DND-41 (cell line): Measurements from ENCODE around the gene PDE6A.

Experiments used
- ATAC-seq: fragments of 200-7000 bp; cut with Tn5 transposase; 3 replicates; pipeline ENCODE4 v1.9.1; 2021; ENCODE audit warnings: low read depth; ENCODE audit not compliant: insufficient read depth
- DNase-seq: peaks from one replicate; pipeline ENCODE4 v3.0.0-alpha.2; 2020
- H2AFZ ChIP-seq: 2 replicates; pipeline ENCODE4 v1.6.0; 2012; ENCODE audit warnings: low read depth, low read length
- H3K27ac ChIP-seq: 2 replicates; pipeline ENCODE4 v1.5.1; 2012; ENCODE audit warnings: low read length, inconsistent platforms
- H3K27me3 ChIP-seq: fragments of 200-600 bp; sonication (generic); 2 replicates; pipeline ENCODE4 v1.6.0; 2012; ENCODE audit warnings: low read length, mild to moderate bottlenecking, inconsistent platforms; ENCODE audit not compliant: insufficient read depth, poor library complexity
- H3K36me3 ChIP-seq: 2 replicates; pipeline ENCODE4 v1.5.1; 2012; ENCODE audit warnings: low read length, inconsistent platforms; ENCODE audit not compliant: insufficient read depth
- H3K4me1 ChIP-seq: 2 replicates; pipeline ENCODE4 v1.5.1; 2012; ENCODE audit warnings: mild to moderate bottlenecking, low read length; ENCODE audit not compliant: insufficient read depth
- H3K4me2 ChIP-seq: 2 replicates; pipeline ENCODE4 v1.6.0; 2012; ENCODE audit warnings: mild to moderate bottlenecking, moderate library complexity, low read length, inconsistent platforms; ENCODE audit not compliant: insufficient read depth
- H3K4me3 ChIP-seq, 2 experiments: fragments of 200-600 bp in 1 of 2; shearing (Covaris generic) in 1 of 2; 2 replicates each; pipeline ENCODE4 v1.5.1; 2012 to 2016; ENCODE audit warnings: inconsistent platforms in 2 of 2, low read length in 2 of 2, mild to moderate bottlenecking in 2 of 2, low read depth in 1 of 2, moderate library complexity in 1 of 2
- H3K79me2 ChIP-seq: 2 replicates; pipeline ENCODE4 v1.6.0; 2012; ENCODE audit warnings: low read length, inconsistent platforms; ENCODE audit not compliant: insufficient read depth
- H3K9ac ChIP-seq: 2 replicates; pipeline ENCODE4 v1.6.0; 2012; ENCODE audit warnings: low read depth, mild to moderate bottlenecking, inconsistent platforms, low read length, moderate library complexity
- H3K9me3 ChIP-seq: 2 replicates; pipeline ENCODE4 v1.5.1; 2012; ENCODE audit warnings: low read length, moderate library complexity, mild to moderate bottlenecking, inconsistent platforms; ENCODE audit not compliant: insufficient read depth, severe bottlenecking
- H4K20me1 ChIP-seq: 2 replicates; pipeline ENCODE4 v1.6.0; 2012; ENCODE audit warnings: low read length; ENCODE audit not compliant: insufficient read depth
- CTCF ChIP-seq: IDR thresholded peaks from 2 replicates; pipeline ENCODE4 v1.5.1; 2012; ENCODE audit warnings: borderline replicate concordance, low read length, moderate library complexity, mild to moderate bottlenecking; ENCODE audit not compliant: poor library complexity, severe bottlenecking; ENCODE audit errors: extremely low read depth
- EZH2 ChIP-seq: IDR thresholded peaks from 3 replicates; pipeline ENCODE4 v1.6.1; 2012; ENCODE audit warnings: borderline replicate concordance, low read depth, mild to moderate bottlenecking, moderate library complexity, low read length, inconsistent platforms; ENCODE audit not compliant: severe bottlenecking

Gene PDE6A

GRCh38 chr5:149944666-149945065, at the start of gene PDE6A:
TSS of gene PDE6A (minus strand) at chr5:149944793. CDS start at chr5:149944673, 120 bp downstream.
- Histone ChIP-seq H3K9ac (no peak within 1 kb of the TSS), H2AFZ (no peak within 1 kb of the TSS)

GRCh38 chr5:149993471-149993870, 48.9 kb upstream of the PDE6A start:
- Histone ChIP-seq H3K9ac (no peak overlapping the region), H3K4me1 (no peaks in the 10 kb centered on the region), H4K20me1 (no peaks in the 10 kb centered on the region), H3K79me2 (no peaks in the 10 kb centered on the region), H3K4me3 (no peak overlapping the region), H3K27ac (no peak overlapping the region), H3K4me2 (no peak overlapping the region), H3K9me3 (no peaks in the 10 kb centered on the region), H3K36me3 (peaks cover 11% of the 10 kb centered on the region; the same call in 1 of the 2 replicates), H2AFZ (no peak overlapping the region), H3K27me3 (no peaks in the 10 kb centered on the region)
- ATAC-seq (no peak), DNase-seq (no peak)
- TF ChIP-seq CTCF: no peak

More at GRCh38 chr5:149944666-149945065, at the start of gene PDE6A:
- no peaks in the 10 kb centered on the region for H3K4me1 ChIP-seq
- no peaks in the 10 kb centered on the region for H3K36me3 ChIP-seq
- no peak within 1 kb of the TSS for H3K4me2 ChIP-seq
- no peaks in the 10 kb centered on the region for H4K20me1 ChIP-seq
- no peak within 1 kb of the TSS for H3K27ac ChIP-seq
- no peaks in the 10 kb centered on the region for H3K9me3 ChIP-seq
- H3K4me3 ChIP-seq: no peak within 1 kb of the TSS
- peaks cover 10% of the 10 kb centered on the region for H3K27me3 ChIP-seq
- no peaks in the 10 kb centered on the region for H3K79me2 ChIP-seq
- no peak for DNase-seq
- TF ChIP-seq CTCF (no peak), EZH2 (no peak)
- no peak for ATAC-seq

- TF ChIP-seq EZH2: no peak
- peak; percentile 91 for TF ChIP-seq CTCF
- H3K4me1 ChIP-seq: no peaks in the 10 kb centered on the region
- DNase-seq: peak; percentile 73
- H3K27ac ChIP-seq: no peak overlapping the region
- H3K27me3 ChIP-seq: no peaks in the 10 kb centered on the region
- no peaks in the 10 kb centered on the region for H3K9me3 ChIP-seq
- no peak overlapping the region for H2AFZ ChIP-seq
- H3K79me2 ChIP-seq: no peaks in the 10 kb centered on the region
- H4K20me1 ChIP-seq: no peaks in the 10 kb centered on the region
- no peak overlapping the region for H3K4me3 ChIP-seq
- H3K9ac ChIP-seq: no peak overlapping the region
- H3K4me2 ChIP-seq: no peak overlapping the region
- peak; percentile 95 for ATAC-seq
- H3K36me3 ChIP-seq: peaks cover 9% of the 10 kb centered on the region; the same call in 1 of the 2 replicates
Observed at GRCh38 chr5:149990518-149991376, 46.2 kb upstream of the PDE6A start.
